ENCODE measurements around the gene ANKH. TPM values are rescaled to one million over a fixed set of nuclear protein-coding genes. Genes with fewer than 3 reads are reported as not detected.

The ANKH gene
- total RNA-seq, 1 donor from 2014 or later: 174 TPM

- no peak for DNase-seq
Measured at GRCh38 chr5:14734396-14734795, 137.2 kb downstream of the ANKH start.

- no peak for DNase-seq
Measured at GRCh38 chr5:14733661-14734060, 137.9 kb downstream of the ANKH start.

- DNase-seq: no peak
Measured at GRCh38 chr5:14732991-14733390, 138.6 kb downstream of the ANKH start.

- DNase-seq: no peak
Measured at GRCh38 chr5:14730881-14731280, 140.7 kb downstream of the ANKH start.

GRCh38 chr5:14730466-14730865 lies 141.1 kb downstream of the ANKH start:
- DNase-seq: no peak

- no peak for DNase-seq
Measured at GRCh38 chr5:14729448-14730385, 141.9 kb downstream of the ANKH start.

- peak; percentile 67 for DNase-seq
Measured at GRCh38 chr5:14728459-14728938, 143.1 kb downstream of the ANKH start.

GRCh38 chr5:14727928-14728458 lies 143.6 kb downstream of the ANKH start:
- DNase-seq: no peak

- peak; percentile 75 for DNase-seq
Measured at GRCh38 chr5:14727428-14727865, 144.1 kb downstream of the ANKH start.

- no peak for DNase-seq
Measured at GRCh38 chr5:14726066-14726838, 145.3 kb downstream of the ANKH start.

- no peak for DNase-seq
Measured at GRCh38 chr5:14724633-14725032, 146.9 kb downstream of the ANKH start.

- no peak for DNase-seq
Measured at GRCh38 chr5:14723701-14724132, 147.9 kb downstream of the ANKH start.

- no peak for DNase-seq
Measured at GRCh38 chr5:14722923-14723322, 148.7 kb downstream of the ANKH start.

GRCh38 chr5:14721990-14722656 lies 149.5 kb downstream of the ANKH start:
- DNase-seq: no peak

GRCh38 chr5:14720236-14720923 lies 151.2 kb downstream of the ANKH start:
- no peak for DNase-seq

- no peak for DNase-seq
Measured at GRCh38 chr5:14718778-14719177, 152.8 kb downstream of the ANKH start.

- DNase-seq: no peak
Measured at GRCh38 chr5:14716755-14717752, 154.5 kb downstream of the ANKH start.

GRCh38 chr5:14715481-14715880 lies 156.1 kb downstream of the ANKH start:
- no peak for DNase-seq

- no peak for DNase-seq
Measured at GRCh38 chr5:14714706-14715105, 156.9 kb downstream of the ANKH start.
